Effector CD8-positive, alpha-beta T cell (primary cell): ENCODE results near the gene ARHGEF38.
"Not testable (repeated sequence)": the region's sequence is repeated elsewhere in the genome, so short reads cannot be mapped to it uniquely, and the experiment has no call there.

Experiments used
- DNase-seq: peaks from one replicate; lab custom pipeline; 2025; lab: John Stamatoyannopoulos, UW

Gene ARHGEF38

GRCh38 chr4:105714071-105714521 lies 161.7 kb downstream of the ARHGEF38 start:
- no peak for DNase-seq

- DNase-seq, result no peak
Observed at GRCh38 chr4:105714932-105715331, 162.5 kb downstream of the ARHGEF38 start.

DNA sequence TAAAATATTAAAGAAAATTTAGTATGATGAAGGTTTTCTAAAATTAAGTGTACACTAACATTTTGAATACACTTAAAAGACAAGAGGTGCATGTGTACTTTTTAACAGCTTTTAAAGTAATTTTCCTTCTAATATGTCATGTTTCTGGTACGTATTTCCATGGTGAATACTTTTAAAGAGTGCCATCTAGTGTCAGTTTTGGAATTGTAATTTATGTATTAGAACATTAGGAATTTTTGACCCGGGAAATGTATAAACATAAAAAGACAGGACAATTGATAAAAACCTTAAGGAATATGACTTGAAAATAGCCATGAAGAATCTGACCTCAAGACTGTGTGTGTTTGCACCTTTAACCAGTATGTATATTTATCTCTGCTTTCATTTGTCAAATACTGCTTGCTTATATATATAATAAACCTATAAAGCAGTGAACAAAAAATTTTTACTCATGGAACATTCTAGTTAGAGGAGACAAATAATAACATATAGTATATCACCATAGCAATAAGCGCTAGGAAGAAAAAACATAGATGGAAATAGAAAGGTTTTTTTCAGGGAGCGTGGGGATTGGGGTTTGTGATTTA lies 163.4 kb downstream of the ARHGEF38 start:
- DNase-seq, result no peak

GRCh38 chr4:105719204-105719603 lies 166.8 kb downstream of the ARHGEF38 start:
- DNase-seq, result no peak

- DNase-seq, result no peak
Observed at GRCh38 chr4:105725623-105726022, 173.2 kb downstream of the ARHGEF38 start.

DNA sequence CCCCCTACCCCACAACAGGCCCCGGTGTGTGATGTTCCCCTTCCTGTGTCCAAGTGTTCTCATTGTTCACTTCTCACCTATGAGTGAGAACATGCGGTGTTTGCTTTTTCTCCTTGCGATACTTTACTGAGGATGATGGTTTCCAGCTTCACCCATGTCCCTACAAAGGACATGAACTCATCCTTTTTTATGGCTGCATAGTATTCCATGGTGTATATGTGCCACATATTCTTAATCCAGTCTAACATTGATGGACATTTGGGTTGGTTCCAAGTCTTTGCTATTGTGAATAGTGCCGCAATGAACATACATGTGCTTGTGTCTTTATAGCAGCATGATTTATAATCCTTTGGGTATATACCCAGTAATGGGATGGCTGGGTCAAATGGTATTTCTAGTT lies 177.5 kb downstream of the ARHGEF38 start:
- not testable (repeated sequence) for DNase-seq
